Bronchial epithelial cell (primary cell): ENCODE measurements around the gene EN1. TPM values are rescaled to one million over a fixed set of nuclear protein-coding genes. Genes with fewer than 3 reads are reported as not detected.

ENCODE experiments used
- DNase-seq: peaks from one replicate; pipeline ENCODE4 v3.0.0-alpha.2; 2010; ENCODE audit warnings: low read depth
- FAIRE-seq: peaks from 2 replicates; lab custom pipeline; 2011; peaks lifted over from hg19 to GRCh38; lab: Jason Lieb, UNC
- H3K27me3 ChIP-seq: 2 replicates; pipeline ENCODE4 v1.5.1; 2011; ENCODE audit warnings: low read length; ENCODE audit not compliant: control insufficient read depth, insufficient read depth
- H3K36me3 ChIP-seq: 2 replicates; pipeline ENCODE4 v1.5.1; 2011; ENCODE audit warnings: low read length; ENCODE audit not compliant: control insufficient read depth, insufficient read depth
- H3K4me3 ChIP-seq: 2 replicates; pipeline ENCODE4 v1.5.1; 2011; ENCODE audit warnings: mild to moderate bottlenecking, low read depth, low read length, control low read depth
- CTCF ChIP-seq: IDR thresholded peaks from 2 replicates; pipeline ENCODE4 v1.5.1; 2011; ENCODE audit warnings: mild to moderate bottlenecking, moderate library complexity, low read length, control low read depth, inconsistent platforms; ENCODE audit not compliant: insufficient read depth, severe bottlenecking
- total RNA-seq: library from RNA; depleted of rRNA; stranded (reverse); fragments of >200 nt; gene quantifications from 2 replicates; pipeline ENCODE4 v1.2.1, GENCODE V29; 2014

Gene EN1
- total RNA-seq, 1 donor from 2014 or later, result not detected

DNA sequence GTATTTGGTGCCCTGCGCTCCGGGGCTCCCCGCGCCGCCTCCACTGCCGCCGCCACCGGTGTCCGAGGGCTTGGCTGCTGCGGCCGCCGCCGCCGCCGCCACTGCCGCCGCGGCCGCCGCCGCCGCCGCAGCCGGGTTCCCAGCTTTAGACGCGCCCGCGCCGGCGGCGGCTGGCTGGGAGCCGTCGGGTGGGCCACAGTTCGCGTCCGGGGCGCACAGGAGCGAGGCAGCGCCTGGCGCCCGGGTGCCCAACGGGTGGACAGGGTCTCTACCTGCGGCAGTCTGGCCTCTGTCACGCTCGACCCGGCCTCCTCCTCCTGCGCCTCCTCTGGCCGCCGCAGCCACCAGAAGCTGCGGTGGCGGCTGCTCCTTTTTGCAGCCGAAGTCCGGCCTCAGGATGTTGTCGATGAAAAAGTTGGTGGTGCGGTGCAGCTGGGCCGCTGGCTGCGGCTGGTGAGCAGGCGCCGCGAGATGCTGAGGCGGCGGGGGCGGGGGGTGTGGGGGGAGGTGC lies 951 bp downstream of the EN1 start:
- FAIRE-seq (no peak), DNase-seq (no peak)
- Histone ChIP-seq H3K36me3 (no peaks in the 10 kb centered on the region), H3K4me3 (no peak overlapping the region), H3K27me3 (peaks cover 82% of the 10 kb centered on the region)
- TF ChIP-seq CTCF, result no peak

- Histone ChIP-seq H3K4me3 (no peak overlapping the region), H3K36me3 (no peaks in the 10 kb centered on the region), H3K27me3 (peaks cover 80% of the 10 kb centered on the region)
- FAIRE-seq (no peak), DNase-seq (no peak)
- no peak for TF ChIP-seq CTCF
Measured at GRCh38 chr2:118845522-118846441, 1.7 kb downstream of the EN1 start.

DNA sequence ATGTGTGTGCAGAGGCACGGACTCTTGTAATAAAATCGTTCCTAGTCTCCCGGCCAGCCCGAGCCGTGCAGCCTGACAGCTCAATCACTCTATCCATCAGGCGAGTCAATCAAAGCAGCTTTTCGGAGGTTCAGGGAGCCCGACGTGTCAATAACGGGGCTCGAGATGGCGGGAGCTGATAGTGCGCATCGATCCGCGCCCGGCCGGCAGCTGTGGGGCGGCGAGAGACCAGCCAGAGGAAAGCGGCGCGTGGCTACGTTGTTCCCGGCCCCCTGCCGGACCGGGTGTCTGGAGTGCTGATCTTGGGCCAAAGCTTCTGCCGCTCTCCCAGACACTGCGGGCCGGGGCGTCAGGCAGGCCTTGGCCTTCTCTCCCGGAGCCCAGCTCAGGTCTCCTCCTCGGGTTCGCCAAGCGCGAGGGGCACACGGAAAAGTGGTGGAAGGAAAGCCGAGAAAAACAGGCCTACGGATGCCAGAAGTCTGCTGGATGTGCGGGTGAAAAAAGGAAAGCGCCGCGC lies 2.4 kb downstream of the EN1 start:
- Histone ChIP-seq H3K27me3 (peaks cover 79% of the 10 kb centered on the region), H3K4me3 (no peak overlapping the region), H3K36me3 (no peaks in the 10 kb centered on the region)
- FAIRE-seq, result no peak
- no peak for TF ChIP-seq CTCF
- no peak for DNase-seq

GRCh38 chr2:118844261-118845004 lies 3.0 kb downstream of the EN1 start:
- FAIRE-seq (no peak), DNase-seq (no peak)
- Histone ChIP-seq H3K27me3 (peaks cover 74% of the 10 kb centered on the region), H3K36me3 (no peaks in the 10 kb centered on the region), H3K4me3 (no peak overlapping the region)
- TF ChIP-seq CTCF, result no peak

- Histone ChIP-seq H3K27me3 (peaks cover 66% of the 10 kb centered on the region), H3K4me3 (no peak overlapping the region), H3K36me3 (no peaks in the 10 kb centered on the region)
- DNase-seq (no peak), FAIRE-seq (no peak)
- TF ChIP-seq CTCF, result no peak
Measured at GRCh38 chr2:118843483-118844132, 3.8 kb downstream of the EN1 start.
